ENCODE data around the gene PLEKHG5.

DNA sequence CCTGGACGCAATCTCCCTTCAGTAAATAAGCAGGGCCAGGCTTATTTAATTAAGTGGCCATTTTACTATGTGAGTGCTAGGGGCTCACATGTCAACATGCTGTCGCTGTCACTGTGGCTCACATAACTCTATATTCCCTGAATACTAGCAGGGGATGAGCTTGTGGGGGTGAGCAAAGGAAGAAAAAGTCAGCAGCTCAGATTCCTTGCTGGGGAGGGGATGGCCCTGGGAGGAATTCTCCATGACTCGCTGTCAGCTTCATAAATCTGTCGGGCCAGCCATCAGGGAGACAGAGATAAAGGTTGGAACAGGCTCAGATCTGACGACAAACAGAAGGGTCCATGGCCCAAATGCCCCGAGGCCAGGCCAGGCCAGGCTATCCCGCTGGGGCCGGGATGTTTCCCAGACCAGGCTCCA lies 26.0 kb upstream of the PLEKHG5 start:
- no peak for TF ChIP-seq TAF1 (IDR thresholded peaks at IDR 0.05; ENCODE audit: borderline replicate concordance, insufficient read depth, low read length)
- TF ChIP-seq, protein P1, sequence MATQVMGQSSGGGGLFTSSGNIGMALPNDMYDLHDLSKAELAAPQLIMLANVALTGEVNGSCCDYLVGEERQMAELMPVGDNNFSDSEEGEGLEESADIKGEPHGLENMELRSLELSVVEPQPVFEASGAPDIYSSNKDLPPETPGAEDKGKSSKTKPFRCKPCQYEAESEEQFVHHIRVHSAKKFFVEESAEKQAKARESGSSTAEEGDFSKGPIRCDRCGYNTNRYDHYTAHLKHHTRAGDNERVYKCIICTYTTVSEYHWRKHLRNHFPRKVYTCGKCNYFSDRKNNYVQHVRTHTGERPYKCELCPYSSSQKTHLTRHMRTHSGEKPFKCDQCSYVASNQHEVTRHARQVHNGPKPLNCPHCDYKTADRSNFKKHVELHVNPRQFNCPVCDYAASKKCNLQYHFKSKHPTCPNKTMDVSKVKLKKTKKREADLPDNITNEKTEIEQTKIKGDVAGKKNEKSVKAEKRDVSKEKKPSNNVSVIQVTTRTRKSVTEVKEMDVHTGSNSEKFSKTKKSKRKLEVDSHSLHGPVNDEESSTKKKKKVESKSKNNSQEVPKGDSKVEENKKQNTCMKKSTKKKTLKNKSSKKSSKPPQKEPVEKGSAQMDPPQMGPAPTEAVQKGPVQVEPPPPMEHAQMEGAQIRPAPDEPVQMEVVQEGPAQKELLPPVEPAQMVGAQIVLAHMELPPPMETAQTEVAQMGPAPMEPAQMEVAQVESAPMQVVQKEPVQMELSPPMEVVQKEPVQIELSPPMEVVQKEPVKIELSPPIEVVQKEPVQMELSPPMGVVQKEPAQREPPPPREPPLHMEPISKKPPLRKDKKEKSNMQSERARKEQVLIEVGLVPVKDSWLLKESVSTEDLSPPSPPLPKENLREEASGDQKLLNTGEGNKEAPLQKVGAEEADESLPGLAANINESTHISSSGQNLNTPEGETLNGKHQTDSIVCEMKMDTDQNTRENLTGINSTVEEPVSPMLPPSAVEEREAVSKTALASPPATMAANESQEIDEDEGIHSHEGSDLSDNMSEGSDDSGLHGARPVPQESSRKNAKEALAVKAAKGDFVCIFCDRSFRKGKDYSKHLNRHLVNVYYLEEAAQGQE (IDR thresholded peaks at IDR 0.05; ENCODE audit: insufficient read depth in 1 of 2, low read depth in 2 of 2, low read length in 2 of 2) = no peak

All from PFSK-1 (cell line).